HG03025 (cell line): ENCODE results near the gene LOXL3.
A peak's percentile ranks its signal among the peaks of the same experiment; 100 is the strongest.

Experiments used
- ATAC-seq: cut with Tn5 transposase; IDR thresholded peaks from one replicate; pipeline ENCODE4 v1.9.1; 2021; ENCODE audit warnings: mild to moderate bottlenecking, moderate library complexity; ENCODE audit not compliant: unreplicated experiment, low FRiP score

Gene LOXL3

GRCh38 chr2:74553892-74554819 is at the start of gene LOXL3, which contains the start of gene DOK1:
TSS of gene LOXL3 (minus strand) at chr2:74553942. CDS start at chr2:74552634, 1,308 bp downstream.
TSS of gene DOK1 (plus strand) at chr2:74554720. CDS start at chr2:74554755, 35 bp downstream.
- ATAC-seq, result peak; percentile 37

- no peak for ATAC-seq
Measured at GRCh38 chr2:74602586-74603281, 49.0 kb upstream of the LOXL3 start.

- no peak for ATAC-seq
Measured at GRCh38 chr2:74599676-74600075, 45.9 kb upstream of the LOXL3 start.

GRCh38 chr2:74597410-74597809 is 43.7 kb upstream of the LOXL3 start:
- no peak for ATAC-seq

GRCh38 chr2:74596584-74596983 is 42.8 kb upstream of the LOXL3 start:
- ATAC-seq, result no peak

GRCh38 chr2:74593826-74594772 is 40.4 kb upstream of the LOXL3 start:
- no peak for ATAC-seq

- ATAC-seq, result no peak
Measured at GRCh38 chr2:74588664-74589063, 34.9 kb upstream of the LOXL3 start.

- no peak for ATAC-seq
Measured at GRCh38 chr2:74587664-74588277, 34.0 kb upstream of the LOXL3 start.

GRCh38 chr2:74585406-74586185 is 31.9 kb upstream of the LOXL3 start:
- peak; percentile 49 for ATAC-seq

- no peak for ATAC-seq
Measured at GRCh38 chr2:74584088-74584645, 30.4 kb upstream of the LOXL3 start.

- no peak for ATAC-seq
Measured at GRCh38 chr2:74583504-74583903, 29.8 kb upstream of the LOXL3 start.

- no peak for ATAC-seq
Measured at GRCh38 chr2:74582184-74582583, 28.4 kb upstream of the LOXL3 start.

GRCh38 chr2:74581463-74581862 is 27.7 kb upstream of the LOXL3 start:
- no peak for ATAC-seq

GRCh38 chr2:74578408-74578807 is 24.7 kb upstream of the LOXL3 start:
- ATAC-seq, result peak; percentile 38

GRCh38 chr2:74577448-74577847 is 23.7 kb upstream of the LOXL3 start:
- no peak for ATAC-seq

- ATAC-seq, result no peak
Measured at GRCh38 chr2:74576863-74577229, 23.1 kb upstream of the LOXL3 start.

GRCh38 chr2:74576211-74576862 is 22.6 kb upstream of the LOXL3 start:
- no peak for ATAC-seq

- ATAC-seq, result no peak
Measured at GRCh38 chr2:74575320-74575719, 21.6 kb upstream of the LOXL3 start.
